ENCODE measurements around the gene CCNY. TPM values are rescaled to one million over a fixed set of nuclear protein-coding genes. Genes with fewer than 3 reads are reported as not detected.
"Not testable (repeated sequence)": the region's sequence is repeated elsewhere in the genome, so short reads cannot be mapped to it uniquely, and the experiment has no call there.

The CCNY gene
- total RNA-seq, 6 experiments from 2014 or later: 22.4 to 49.2 (median 41.4) TPM

DNA sequence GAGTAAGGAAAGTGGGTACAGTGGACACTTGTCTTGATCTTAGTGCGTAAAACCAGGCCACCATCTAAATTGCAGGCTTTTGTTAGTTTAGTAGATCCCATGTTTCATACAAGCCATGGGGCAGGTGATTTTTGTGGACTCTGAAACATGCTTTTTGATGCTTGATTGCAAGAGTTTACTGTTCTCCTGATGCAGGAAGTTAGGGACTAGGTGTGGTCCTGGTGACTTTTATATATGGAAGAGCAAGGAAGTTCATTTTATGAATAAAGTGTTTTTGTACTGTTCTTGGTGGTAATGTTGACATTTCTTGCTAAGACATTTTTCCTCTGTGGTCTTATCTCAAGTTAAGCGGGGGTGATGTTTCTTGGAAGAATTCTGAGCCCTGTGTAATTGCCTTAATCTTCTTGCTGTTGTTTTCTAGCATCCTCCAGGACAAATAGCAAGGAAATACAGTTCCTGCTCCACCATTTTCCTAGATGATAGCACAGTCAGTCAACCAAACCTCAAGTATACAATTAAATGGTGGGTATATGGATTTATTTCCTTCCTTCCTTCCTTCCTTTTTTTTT is 179.9 kb downstream of the CCNY start:
- intact Hi-C loops (cut with DNase I): no loop called here
- H3K9me3 ChIP-seq: no peaks in the 10 kb centered on the region
- H3K36me3 ChIP-seq: no peaks in the 10 kb centered on the region
- 88% methylated on average over 2 of the region's 2 CpGs for WGBS (ENCODE audit: insufficient coverage, low coverage, low lambda C conversion rate, missing lambda C conversion rate)
- H3K4me1 ChIP-seq: no peaks in the 10 kb centered on the region
- H3K4me3 ChIP-seq: no peak overlapping the region
- DNase-seq: no peak
- no peak for TF ChIP-seq POLR2A (IDR thresholded peaks at IDR 0.05)
- no peak for TF ChIP-seq CTCF (IDR thresholded peaks at IDR 0.05)
- H3K27ac ChIP-seq: no peak overlapping the region
- H3K27me3 ChIP-seq: no peaks in the 10 kb centered on the region
- ATAC-seq: no peak

GRCh38 chr10:35517431-35518181 is 181.3 kb downstream of the CCNY start:
- WGBS (ENCODE audit: insufficient coverage, low coverage, low lambda C conversion rate, missing lambda C conversion rate): 88% methylated on average over 1 of the region's 11 CpGs
- TF ChIP-seq POLR2A (IDR thresholded peaks at IDR 0.05) (no peak), CTCF (IDR thresholded peaks at IDR 0.05) (no peak)

GRCh38 chr10:35518187-35518586 is 181.9 kb downstream of the CCNY start:
- H3K4me1 ChIP-seq; intact Hi-C loops (cut with DNase I); H3K9me3 ChIP-seq; H3K36me3 ChIP-seq; ATAC-seq; H3K27me3 ChIP-seq; H3K27ac ChIP-seq; H3K4me3 ChIP-seq; DNase-seq: not testable (repeated sequence)
- whole genome bisulfite sequencing (ENCODE audit: insufficient coverage, low coverage, low lambda C conversion rate, missing lambda C conversion rate): no CpG with 5 or more reads among the region's 1 CpG

More at GRCh38 chr10:35517431-35518181, 181.3 kb downstream of the CCNY start:
- ATAC-seq: peak; percentile 23 to 57 (median 38)
- Histone ChIP-seq H3K27me3 (no peaks in the 10 kb centered on the region), H3K36me3 (no peaks in the 10 kb centered on the region), H3K4me3 (no peak overlapping the region), H3K9me3 (no peaks in the 10 kb centered on the region), H3K27ac (no peak overlapping the region), H3K4me1 (no peaks in the 10 kb centered on the region)
- DNase-seq: no peak
- intact Hi-C loops (cut with DNase I): no loop called here

DNA sequence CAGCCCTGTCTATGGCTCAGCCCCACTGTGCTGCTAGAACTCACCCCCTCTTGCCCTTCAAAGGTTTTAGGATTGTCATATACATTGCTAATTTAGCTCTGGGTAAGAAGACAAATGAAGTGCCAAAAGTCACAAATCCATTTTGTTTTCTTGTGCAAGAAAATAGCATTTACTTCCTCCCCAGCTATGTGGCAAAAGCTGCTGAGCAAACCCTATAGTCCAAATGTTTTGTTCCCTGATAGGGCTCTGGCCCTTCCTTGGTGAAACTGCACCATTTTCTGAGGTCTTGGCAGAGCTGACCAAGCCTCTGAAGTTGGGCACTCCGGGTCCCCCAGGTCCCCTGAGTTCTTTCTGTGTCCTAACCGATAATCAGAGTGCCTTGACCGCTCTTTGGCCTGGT is 184.7 kb downstream of the CCNY start:
- no peaks in the 10 kb centered on the region for H3K27me3 ChIP-seq
- H3K9me3 ChIP-seq: no peaks in the 10 kb centered on the region
- intact Hi-C loops (cut with DNase I): no loop called here
- TF ChIP-seq CTCF (IDR thresholded peaks at IDR 0.05) (no peak), POLR2A (IDR thresholded peaks at IDR 0.05) (no peak)
- 88% methylated on average over 3 of the region's 3 CpGs for WGBS (ENCODE audit: insufficient coverage, low coverage, low lambda C conversion rate, missing lambda C conversion rate)
- no peak overlapping the region for H3K4me3 ChIP-seq
- no peaks in the 10 kb centered on the region for H3K36me3 ChIP-seq
- ATAC-seq: peak in 1 of 4 donors; percentile 20
- H3K4me1 ChIP-seq: no peaks in the 10 kb centered on the region
- no peak overlapping the region for H3K27ac ChIP-seq
- DNase-seq: no peak

DNA sequence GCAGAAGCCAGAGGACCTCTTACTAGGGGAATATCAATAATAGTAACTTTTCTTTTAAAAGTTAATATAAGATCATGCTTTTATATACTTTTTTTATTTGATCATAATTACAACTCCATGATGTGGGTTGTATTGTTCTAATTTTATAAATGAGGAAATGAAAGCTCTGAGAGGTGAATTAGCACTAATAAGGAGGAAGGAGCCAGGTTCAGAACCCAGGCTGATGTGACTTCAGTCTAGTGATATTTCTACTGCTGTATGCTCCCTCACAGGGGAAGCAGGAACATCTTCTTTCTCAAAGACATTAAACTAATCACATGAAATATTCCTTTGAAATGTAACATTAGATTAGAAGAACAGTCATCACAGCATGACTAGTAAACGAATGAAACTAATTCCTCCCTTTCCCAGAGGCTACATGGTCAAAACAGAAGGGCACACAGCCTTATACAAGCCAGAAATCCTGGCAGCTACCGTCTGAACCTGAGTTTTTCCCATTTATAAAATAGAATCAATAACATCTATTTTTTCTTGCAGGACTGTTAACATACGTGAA is 187.4 kb downstream of the CCNY start:
- no peaks in the 10 kb centered on the region for H3K9me3 ChIP-seq
- no peak overlapping the region for H3K4me3 ChIP-seq
- H3K4me1 ChIP-seq: no peaks in the 10 kb centered on the region
- no peak overlapping the region for H3K27ac ChIP-seq
- H3K36me3 ChIP-seq: no peaks in the 10 kb centered on the region
- DNase-seq (no peak), ATAC-seq (no peak)
- WGBS (ENCODE audit: insufficient coverage, low coverage, low lambda C conversion rate, missing lambda C conversion rate): 83% methylated on average over 3 of the region's 3 CpGs
- TF ChIP-seq CTCF (IDR thresholded peaks at IDR 0.05) (no peak), POLR2A (IDR thresholded peaks at IDR 0.05) (no peak)
- H3K27me3 ChIP-seq: no peaks in the 10 kb centered on the region
- intact Hi-C loops (cut with DNase I): no loop called here
